8988T (cell line): ENCODE measurements around the gene RAMP3.
A peak's percentile ranks its signal among the peaks of the same experiment; 100 is the strongest.
"Not testable (repeated sequence)": the region's sequence is repeated elsewhere in the genome, so short reads cannot be mapped to it uniquely, and the experiment has no call there.

Source experiments
- DNase-seq: peaks from one replicate; pipeline ENCODE4 v3.0.0; 2011

The RAMP3 gene, protein sequence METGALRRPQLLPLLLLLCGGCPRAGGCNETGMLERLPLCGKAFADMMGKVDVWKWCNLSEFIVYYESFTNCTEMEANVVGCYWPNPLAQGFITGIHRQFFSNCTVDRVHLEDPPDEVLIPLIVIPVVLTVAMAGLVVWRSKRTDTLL

DNA sequence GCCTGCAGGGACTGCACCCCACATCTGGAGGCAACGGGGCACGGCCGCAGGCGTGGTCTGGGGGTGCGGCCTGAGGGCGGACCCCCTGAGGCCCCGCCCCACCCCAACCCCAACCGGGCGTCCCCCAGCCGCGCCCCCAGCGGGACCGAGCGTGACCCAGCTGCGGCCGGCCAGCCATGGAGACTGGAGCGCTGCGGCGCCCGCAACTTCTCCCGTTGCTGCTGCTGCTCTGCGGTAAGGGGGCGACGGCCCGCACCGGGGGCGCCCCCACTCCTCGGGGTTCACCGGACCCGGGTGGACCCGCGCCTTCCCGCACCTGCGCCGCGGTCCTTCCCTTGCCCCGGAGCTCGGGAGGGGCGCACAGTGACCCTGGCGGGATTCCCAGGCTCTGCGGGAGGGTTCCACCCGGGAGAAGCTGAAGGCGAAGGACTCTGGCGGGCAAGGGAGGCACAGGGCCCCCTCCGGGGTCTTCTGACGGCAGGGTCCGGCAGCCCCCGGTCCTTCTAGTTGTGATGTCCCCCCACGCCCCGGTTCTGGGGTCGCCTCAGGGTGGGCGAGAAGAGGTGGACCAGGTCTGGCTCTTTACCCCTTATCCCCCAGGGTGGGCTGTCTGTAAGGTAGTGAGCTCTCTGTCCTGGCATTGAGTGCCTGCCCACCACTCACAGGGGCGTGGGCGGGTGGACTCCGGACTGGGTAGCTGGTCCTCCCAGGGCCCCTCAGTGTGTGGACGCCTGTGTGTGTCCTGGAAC, at the start of gene RAMP3:
TSS of gene RAMP3 (plus strand) at position 139 of the 749 bp plus-strand sequence. CDS start at position 177, 38 bp downstream.
- no peak for DNase-seq

DNA sequence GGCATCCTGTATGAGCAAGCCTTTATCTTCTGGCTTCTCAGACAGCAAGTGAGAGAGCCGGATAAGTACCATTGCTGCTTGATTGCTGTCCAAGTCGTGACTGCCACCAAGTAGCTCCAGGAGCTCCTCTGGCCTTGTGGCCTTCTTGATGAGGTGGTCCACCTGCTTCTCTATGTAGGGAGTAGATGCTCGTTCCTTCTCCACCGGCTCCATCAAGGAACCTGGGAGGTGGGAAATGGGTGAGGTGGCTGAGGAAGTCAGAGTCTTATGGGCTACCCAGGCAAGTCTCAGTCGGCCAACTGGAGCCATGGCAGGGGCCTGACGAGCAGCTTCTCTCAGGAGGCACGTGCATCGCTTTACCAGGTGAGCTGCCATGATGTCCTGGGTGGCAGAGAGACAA, 48.7 kb upstream of the RAMP3 start:
- no peak for DNase-seq

DNA sequence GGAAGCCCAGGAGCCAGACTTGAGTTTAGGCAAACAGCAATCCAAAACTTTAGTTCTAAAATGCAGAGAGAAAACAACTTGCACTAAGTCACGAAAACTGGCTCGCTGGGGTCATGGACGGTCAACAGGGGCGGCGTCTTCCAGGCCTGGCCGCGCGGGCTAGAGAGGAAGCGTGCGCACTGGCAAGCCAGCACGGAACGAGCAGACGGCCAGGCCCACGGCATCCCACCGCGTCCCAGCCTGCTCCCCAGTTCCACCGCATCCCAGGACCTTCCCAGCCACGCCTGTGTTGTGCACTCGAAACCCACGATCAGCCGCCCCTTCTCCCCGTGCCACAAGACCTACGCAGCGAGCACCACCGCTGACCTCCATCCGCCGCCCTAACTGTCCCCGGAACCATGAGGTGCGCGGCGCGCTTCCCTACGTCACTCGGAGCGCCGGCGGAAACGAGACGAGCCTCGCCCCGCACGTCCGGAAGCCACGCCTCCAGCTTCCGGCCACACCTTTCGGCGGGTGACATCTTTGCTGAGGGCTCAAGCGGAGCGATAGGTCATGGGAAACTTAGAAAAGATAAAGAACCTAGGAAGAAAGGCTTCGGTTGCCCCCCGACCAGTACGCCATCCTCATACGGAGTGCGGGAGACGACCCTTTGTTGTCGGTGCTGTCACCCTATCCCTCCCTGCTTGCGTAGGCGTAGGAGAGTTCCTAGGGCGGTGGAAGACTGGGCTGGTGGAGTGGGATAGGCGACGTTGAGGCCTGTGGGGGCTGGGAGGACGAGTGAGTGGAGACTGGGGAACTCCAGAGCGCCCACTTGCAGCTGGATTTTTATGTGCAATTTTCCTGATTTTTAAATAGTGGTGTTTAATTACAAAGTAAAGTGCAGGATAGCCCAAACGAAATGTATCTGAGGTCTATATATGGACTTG, 46.0 kb upstream of the RAMP3 start, which contains the start of gene TBRG4:
TSS of gene TBRG4 (minus strand) at position 400 of the 926 bp plus-strand sequence. CDS start 2,460 bp downstream, outside the sequence.
- peak; percentile 69 for DNase-seq

DNA sequence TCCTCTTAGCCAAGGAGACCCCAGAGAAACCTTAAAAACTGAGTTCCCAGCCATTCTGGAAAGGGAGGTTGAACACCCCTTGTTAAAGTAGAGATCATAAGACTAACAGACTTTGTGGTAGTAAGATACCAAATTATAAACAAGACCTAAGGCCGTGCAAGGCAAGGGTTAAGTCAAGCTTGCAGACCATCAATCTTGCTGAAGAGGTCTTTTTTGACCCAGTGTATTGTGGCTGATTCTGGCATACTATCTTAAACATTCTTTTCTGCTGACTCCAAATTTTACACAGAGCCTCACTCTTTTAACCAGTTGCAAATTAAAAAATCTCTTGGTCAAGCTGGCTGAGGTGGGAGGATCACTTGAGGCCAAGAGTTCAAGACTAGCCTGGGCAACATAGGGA, 44.9 kb upstream of the RAMP3 start:
- DNase-seq = no peak

DNA sequence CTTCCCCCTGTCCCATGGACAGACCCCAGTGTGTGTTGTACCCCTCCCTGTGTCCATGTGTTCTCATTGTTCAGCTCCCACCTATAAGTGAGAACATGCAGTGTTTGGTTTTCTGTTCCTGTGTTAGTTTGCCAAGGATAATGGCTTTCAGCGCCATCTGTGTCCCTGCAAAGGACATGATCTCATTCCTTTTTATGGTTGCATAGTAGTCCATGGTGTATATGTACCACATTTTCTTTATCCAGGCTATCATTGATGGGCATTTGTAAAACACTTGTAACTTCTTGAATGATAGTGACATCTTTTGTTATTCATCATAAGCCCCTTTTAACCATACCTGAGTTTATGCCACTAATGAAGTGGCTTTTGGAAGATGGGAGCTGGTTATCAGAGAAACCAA, 43.3 kb upstream of the RAMP3 start:
- DNase-seq = not testable (repeated sequence)

DNA sequence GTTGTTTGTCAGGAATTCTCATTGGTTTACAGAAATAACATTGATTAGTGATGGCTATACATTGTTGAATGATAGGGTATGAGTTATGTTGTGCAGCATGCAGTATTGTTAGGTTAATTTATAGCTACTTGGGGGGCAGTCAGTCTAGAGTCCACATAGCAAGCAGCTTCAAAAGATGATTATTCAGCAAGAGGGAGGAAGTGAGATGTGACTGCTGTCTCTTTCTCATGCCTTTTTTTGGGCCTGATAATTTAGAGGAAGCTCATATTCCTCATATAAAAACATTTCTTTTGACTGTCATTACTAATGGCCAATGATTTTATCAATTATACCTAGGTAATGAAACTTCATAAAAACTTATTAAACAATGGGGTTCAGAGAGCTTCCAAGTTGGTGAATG, 42.7 kb upstream of the RAMP3 start:
- no peak for DNase-seq

DNA sequence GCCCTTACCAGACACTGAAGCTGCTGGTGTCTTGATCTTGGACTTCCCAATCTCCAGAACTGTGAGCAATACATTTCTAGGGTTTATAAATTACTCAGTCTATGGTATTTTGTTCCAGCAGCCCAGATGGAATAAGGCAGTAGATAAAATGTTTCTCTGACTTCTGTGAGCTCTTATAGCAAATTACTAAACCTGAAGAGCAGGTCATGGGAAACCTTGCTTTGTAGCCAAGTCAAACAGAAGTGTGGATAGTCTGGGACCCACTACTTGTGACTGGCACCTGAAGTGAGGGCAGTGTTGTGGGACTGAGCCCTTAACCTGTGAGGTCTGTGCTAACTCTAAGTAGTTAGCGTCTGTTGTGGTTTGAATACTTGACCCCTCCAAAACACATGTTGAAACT, 41.5 kb upstream of the RAMP3 start:
- no peak for DNase-seq

DNA sequence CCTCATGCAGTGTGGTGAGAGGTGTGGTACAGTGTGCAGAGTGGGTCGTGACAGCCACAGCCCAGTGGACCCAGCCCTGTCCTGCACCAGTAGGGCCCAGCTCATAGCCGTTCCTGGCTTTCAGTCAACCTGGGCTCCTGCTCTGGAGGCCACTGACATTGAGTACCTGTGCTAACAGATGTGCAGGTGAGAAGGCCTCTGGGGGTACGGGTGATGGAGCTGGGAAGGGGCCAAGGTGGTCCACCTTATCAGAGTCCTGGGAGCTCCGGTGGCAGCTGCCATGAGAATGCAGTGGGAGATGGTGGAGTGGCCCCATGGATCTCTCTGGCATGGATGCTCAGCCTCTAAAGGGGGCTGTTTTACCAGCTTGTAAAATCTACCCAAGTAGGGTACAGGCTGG, 40.0 kb upstream of the RAMP3 start:
- no peak for DNase-seq

DNA sequence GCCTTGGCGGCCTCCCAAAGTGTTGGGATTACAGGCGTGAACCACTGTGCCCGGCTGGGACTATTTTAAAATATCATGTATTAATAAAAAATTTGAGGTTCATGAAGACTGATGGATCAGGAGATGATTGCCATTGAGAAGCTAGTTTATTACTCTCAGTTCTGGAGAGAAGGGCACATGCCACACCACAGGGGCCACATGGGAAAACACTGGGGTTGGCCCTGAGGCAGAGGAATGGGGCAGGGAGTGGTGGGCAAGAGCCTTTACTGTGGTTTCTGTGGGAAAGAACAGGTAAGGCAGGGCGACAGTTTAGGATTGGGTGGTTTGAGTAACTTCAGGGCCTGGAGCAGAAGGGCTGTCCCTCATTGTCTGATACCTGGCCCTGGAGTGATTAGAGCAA, 39.3 kb upstream of the RAMP3 start:
- DNase-seq = no peak

DNA sequence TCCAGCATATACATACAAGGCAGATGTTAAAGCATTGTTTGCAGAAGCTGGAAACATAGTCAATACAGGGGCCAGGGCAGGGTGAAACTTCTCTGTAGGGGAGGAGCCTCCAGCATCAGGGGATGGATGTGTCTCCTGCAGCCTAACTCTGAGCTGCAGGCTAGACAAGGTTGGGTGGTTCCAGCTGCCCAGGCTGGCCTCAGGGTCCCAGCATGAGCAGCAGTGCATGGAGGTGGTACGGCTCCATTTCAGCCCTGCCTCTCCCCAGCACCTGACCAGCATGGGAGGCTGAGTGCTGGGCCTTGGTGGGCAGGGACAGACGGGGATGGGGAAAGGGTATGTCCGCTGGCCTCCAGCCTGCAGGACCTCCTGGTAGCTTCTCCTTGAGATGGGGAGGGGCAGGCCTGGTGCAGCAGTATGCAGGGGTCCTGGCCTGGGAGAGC, 38.7 kb upstream of the RAMP3 start:
- no peak for DNase-seq

DNA sequence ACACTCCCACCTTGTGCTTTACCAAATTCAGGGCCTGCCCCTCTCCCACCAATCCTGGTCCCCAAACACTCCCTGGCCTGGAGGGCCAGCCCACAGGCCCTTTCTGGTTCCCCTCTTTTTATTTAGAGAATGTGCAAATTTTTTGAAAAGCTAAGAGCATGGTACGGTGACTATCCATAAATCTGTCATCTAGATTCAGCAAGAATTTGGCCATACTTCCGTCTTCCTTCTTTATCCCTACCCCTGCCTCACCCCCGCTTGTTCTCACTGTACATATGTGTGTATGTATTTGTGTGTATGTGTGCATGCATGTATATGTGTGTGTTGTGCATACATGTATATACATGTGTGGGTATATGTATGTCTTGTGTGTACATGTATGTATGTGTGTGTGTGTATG, 38.0 kb upstream of the RAMP3 start:
- no peak for DNase-seq

DNA sequence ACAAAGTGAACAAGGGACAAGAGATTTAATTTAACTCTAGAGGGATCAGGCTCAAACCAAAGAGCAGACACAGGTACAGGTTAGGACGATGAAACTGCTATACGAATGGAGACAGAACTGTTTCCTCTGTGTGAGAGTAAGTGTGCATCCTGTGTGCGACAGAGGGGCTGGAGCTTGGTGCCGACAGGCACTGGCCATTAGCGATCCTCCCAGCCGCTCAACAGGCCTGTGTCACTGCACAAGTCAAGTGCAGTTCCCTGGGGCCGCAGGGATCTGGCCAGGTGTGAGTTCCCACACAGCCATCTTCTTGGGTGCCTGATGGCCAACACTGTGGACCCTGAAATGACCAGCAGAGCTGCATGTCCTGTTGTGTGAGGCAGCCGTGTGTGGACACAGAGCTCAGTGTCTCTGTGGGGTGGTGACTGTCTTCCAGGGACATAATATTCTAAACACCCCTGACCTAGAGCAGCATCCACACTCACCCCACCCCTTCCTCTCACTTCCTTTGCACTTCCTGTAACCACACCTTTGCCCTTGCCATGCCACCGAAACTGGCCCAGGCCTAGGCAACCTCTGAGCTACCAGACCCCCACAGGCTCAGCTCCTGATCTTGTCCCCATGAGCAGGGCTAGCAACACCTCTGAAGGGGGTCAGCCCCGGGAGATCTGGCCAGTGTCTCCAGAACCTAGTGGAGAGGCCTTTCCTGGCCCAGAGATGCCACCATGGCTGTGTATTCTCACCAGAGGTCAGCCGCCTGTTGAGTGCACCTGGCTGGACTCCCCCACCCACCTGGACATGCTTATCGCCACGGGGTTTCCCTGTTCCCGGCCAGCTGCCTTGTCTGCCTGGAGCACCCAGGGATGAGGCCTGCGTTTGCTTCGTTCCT, 34.4 kb upstream of the RAMP3 start:
- DNase-seq = no peak

DNA sequence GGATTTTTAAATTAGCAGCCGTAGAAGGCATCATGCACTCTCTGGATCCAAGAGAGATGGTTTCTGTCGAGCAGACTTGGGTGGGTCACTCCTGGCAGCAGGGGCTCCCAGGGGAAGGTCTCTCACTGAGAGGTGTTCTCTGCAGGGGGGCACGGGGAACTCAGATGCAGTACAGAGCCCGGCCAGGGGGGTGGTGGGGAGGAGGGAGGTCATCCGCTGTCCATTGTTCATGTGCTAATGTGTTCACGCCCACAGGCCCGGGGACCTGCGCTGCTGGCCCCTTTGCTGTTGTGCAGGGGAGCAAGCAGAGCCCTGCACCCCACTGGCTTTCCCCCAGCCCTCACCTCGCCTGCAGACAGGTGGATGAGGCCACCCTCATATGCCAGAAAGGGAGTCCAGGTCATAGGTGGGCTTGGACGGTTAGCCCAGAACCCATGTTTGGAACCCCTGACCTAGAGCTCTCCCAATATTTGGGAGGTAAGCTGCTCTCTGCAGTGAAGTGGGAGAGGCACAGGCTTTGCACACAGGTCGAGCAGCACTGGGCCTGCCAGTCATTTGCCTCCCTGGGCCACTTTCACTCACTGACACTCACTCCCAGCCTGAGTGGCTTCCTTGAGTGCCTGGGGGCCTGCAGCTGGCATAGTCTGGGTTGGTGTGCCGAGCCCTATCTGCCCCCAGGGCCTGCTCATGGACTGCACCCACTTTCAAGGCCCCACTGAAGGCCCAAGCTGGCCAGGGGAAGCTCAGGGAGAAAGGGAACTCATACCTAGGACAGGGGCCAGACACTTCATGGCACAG, 33.5 kb upstream of the RAMP3 start:
- DNase-seq = no peak

DNA sequence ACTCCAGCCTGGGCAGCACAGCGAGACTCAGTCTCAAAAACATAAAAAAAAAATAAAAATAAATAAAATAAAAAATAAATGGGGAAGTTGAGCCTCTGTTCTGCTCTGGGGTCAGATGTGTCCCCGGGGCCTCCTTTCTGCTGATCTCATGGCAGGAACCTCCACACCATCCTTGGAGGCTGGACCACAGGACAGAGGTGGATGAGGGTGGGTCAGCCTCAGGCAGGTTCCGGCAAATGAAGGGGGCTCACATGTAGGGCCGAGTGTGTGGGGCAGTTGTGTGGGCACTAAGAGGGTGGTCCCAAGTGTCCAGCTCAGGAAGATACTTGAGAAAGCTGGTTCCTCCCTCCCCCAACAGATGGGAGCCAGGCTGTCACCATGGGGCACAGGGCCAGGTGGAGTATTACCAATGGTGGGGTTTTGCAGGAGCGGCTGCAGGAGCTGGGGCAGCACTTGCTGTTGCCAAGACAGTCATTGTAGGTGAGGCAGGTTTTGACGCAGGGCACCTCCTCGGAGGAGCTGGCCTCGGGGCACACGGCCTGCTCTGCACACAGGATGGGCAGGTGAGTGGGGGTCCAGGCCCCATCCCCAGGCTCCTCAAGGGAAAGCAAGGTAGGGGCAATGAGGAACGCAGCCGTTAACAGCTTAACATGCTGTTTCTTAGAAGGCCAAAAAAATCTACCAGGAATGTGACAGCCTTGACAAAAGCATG, 32.2 kb upstream of the RAMP3 start:
- DNase-seq = no peak

DNA sequence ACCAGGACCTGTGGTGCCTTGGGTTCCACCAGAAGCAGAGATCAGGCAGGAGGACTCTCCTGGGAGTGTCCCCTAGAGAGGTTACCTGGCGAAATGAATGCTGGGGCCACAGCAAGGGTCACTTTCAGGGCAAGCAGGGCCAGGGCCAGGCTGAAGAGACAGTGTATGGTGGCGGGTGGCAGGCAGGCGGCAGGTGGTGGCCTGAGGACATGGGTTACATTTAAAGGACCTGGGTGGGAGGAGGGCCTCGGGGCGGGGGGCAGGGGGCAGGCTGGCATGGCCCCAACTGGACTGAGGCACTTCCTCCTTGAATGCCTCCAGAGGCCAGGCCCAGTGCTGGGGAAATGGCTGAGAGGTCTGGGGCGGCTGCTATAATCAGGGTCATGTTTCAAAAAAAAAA, 31.4 kb upstream of the RAMP3 start:
- DNase-seq = no peak

DNA sequence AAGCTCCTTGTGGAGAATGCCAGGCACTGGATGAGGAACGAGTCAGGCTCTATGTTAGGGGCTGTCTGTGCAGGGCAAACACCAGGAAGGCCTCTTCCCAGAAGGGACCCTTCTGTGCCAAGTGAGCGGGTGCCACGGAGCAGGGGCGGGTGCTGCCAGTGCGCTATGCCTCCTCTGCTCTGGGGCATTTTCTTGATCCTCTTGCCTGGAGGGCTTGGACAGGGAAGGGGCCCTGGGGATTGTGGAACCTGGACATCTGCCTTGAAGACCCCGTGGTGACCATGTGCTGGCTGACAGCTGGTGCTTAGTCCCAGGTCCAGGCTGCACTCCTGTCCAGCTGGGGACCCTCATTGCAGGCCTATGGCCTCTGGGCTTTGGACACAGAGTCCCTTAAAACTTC, 30.7 kb upstream of the RAMP3 start:
- no peak for DNase-seq

DNA sequence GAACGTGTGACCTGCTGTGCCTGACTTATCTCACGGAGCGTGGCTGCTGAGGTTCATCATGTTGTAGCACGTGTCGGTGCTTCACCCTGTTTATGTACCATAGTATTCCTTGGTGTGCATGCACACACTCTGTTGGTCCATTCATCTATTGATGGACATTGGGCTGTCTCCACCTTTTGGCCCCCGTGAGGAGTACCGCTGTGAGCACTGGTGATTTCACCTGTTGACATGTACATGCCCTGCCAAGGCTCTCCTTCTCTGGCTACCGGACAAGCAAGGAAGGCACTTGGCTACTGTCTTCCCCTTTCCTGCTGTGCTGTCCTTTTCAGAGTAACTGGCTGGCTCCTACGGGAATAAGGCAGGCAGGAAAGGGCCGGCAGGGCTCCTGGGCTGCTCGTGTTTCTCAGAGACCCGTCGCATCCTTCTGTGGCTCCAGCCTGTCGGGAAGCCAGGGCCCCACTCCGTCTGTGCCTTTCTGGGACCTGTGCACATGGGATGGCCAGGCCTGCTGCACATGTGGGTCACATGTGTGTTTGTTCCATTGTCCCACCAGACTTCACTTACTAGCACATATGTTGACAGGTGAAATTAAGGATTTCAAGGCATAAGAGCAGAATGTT, 28.3 kb upstream of the RAMP3 start:
- DNase-seq = no peak

DNA sequence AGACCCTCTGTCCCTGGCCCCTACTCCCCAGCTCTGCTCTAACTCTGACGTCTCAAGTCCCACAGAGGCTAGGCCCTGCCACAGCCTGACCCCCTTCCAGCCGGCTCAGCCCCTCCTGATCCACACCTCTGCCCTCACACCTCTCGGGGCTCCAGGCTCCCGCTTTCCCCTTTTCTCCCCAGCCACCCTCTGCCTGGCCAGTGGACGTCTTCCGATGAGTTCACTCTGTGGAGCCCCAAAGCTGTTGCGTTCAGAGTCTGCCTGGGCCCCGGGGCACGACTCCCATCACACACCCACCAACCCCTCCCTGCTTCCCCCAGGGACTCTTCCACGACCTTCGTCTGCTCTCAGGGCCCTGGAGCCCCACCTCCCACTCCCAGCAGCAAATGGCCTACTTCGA, 27.7 kb upstream of the RAMP3 start:
- no peak for DNase-seq

DNA sequence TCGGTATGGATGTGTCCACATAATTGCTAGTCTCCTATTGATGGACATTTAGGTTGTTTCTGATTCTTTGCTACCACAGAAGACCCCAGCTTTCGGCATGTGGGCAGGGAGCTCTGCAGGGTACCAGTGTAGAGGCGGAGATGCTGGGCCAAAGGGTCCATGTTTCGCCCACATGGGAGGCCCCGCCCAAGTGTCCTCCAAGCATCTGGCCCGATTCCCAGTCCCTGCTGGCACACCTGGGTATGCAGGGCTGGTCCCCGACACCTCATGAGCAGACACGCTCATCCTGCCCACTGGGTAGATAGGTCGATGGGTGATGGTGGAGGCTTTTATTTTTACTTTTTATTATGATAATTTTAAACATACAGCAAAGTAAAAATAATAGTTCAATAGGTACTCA, 26.7 kb upstream of the RAMP3 start:
- no peak for DNase-seq

DNA sequence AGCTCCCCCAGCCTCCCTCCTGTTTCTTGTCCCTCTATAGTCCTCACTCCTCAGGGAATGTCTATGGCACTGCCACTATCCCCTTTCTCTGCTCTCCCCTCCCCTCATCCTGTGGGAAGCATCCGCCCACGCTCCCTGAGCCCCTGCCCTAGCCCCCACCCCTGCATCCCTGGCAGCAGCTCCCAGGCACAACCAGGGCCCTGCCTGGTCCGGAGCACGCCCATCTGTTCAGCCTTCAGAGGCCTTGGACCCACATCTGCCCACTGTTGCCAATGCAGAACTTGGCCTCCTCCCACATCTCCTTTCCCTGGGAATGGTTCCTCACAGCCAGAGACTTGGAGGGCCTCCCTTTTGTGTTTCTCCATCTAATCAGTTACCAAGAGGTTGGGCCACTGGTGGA, 25.7 kb upstream of the RAMP3 start:
- DNase-seq = no peak
